ENCODE measurements around the gene CROCC2. TPM values are rescaled to one million over a fixed set of nuclear protein-coding genes. Genes with fewer than 3 reads are reported as not detected.

CROCC2 gene
- polyA plus RNA-seq, 2 of the 4 experiments (the other 2 are of a cell fraction): not detected

GRCh38 chr2:240991378-240992263 lies 85.5 kb downstream of the CROCC2 start:
- CTCF ChIA-PET: interaction anchor here (1.6 to 4.2 kb wide), 3 partner anchors 8 to 78 kb away, joined by 4 to 39 read pairs (median 7); no protein-coding TSS in a partner anchor
- peak; percentile 49 to 70 for DNase-seq (ENCODE audit: low read depth in 1 of 2, low spot score in 1 of 2)
- Histone ChIP-seq H3K27ac (peak overlapping the region; percentile 61 to 75; a peak in 5 of 6 replicates), H3K4me3 (no peak overlapping the region), H3K4me2 (peak overlapping the region; percentile 57), H3K4me1 (peaks cover 24% of the 10 kb centered on the region), H3K9me3 (no peaks in the 10 kb centered on the region)
- TF ChIP-seq CEBPB (IDR thresholded peaks at IDR 0.05) (no peak), FOSL2 (IDR thresholded peaks at IDR 0.05) (peak; percentile 28; the same call in 1 of the 2 replicates), FOSL2 (CRISPR knock-in tag; IDR thresholded peaks at IDR 0.05) (peak; percentile 77)
- POLR2A ChIA-PET: no interaction called here
- no peak for FAIRE-seq
- 45% methylated on average over 26 of the region's 33 CpGs for WGBS (ENCODE audit: missing lambda C conversion rate)
- ATAC-seq: peak; percentile 28 to 51

GRCh38 chr2:240992572-240993291 lies 86.6 kb downstream of the CROCC2 start:
- ChIA-PET CTCF (interaction anchor here (1.0 to 4.2 kb wide), 3 partner anchors 9 to 141 kb away, joined by 3 to 39 read pairs (median 7); no protein-coding TSS in a partner anchor), POLR2A (no interaction called here)
- H3K4me3 ChIP-seq: no peak overlapping the region
- H3K4me1 ChIP-seq: peaks cover 15% of the 10 kb centered on the region
- 91% methylated on average over 17 of the region's 20 CpGs for WGBS (ENCODE audit: missing lambda C conversion rate)
- DNase-seq (ENCODE audit: low read depth in 1 of 2, low spot score in 1 of 2): no peak
- H3K27ac ChIP-seq: peak overlapping the region; percentile 61 to 75; a peak in 5 of 6 replicates
- no peaks in the 10 kb centered on the region for H3K9me3 ChIP-seq
- H3K4me2 ChIP-seq: no peak overlapping the region
- no peak for ATAC-seq
- TF ChIP-seq JUN (IDR thresholded peaks at IDR 0.05) (no peak), SMC3 (IDR thresholded peaks at IDR 0.05) (no peak), FOXS1 (CRISPR knock-in tag; IDR thresholded peaks at IDR 0.05) (no peak), RAD21 (conservative IDR thresholded peaks at IDR 0.05 in 1 of 2, IDR thresholded peaks at IDR 0.05 in 1 of 2) (no peak), E2F6 (IDR thresholded peaks at IDR 0.05; ENCODE audit: borderline replicate concordance, low read depth) (no peak), RNF2 (IDR thresholded peaks at IDR 0.05; ENCODE audit: borderline replicate concordance, low read depth) (no peak), RARB (CRISPR knock-in tag; IDR thresholded peaks at IDR 0.05) (no peak), POLR2A (IDR thresholded peaks at IDR 0.05; ENCODE audit: low read length) (no peak), CHD4 (IDR thresholded peaks at IDR 0.05; ENCODE audit: borderline replicate concordance) (no peak), FOSB (CRISPR knock-in tag; IDR thresholded peaks at IDR 0.05) (no peak), ESRRA (IDR thresholded peaks at IDR 0.05; ENCODE audit: borderline replicate concordance, low read length) (no peak), POLR2AphosphoS2 (conservative IDR thresholded peaks at IDR 0.05; ENCODE audit: low read length) (no peak), MAZ (IDR thresholded peaks at IDR 0.05; ENCODE audit: borderline replicate concordance, low read depth, low read length) (no peak), CEBPB (IDR thresholded peaks at IDR 0.05) (no peak), ZC3H11A (IDR thresholded peaks at IDR 0.05) (no peak), EHMT2 (IDR thresholded peaks at IDR 0.05; ENCODE audit: low read depth) (no peak), ZNF302 (CRISPR knock-in tag; IDR thresholded peaks at IDR 0.05) (no peak), MAFK (IDR thresholded peaks at IDR 0.05; ENCODE audit: partially characterized antibody) (no peak)
- no peak for FAIRE-seq

GRCh38 chr2:240993446-240994170 lies 87.5 kb downstream of the CROCC2 start:
- no peak for FAIRE-seq
- no peaks in the 10 kb centered on the region for H3K9me3 ChIP-seq
- H3K4me3 ChIP-seq: no peak overlapping the region
- 85% methylated on average over 4 of the region's 19 CpGs for WGBS (ENCODE audit: missing lambda C conversion rate)
- no peak overlapping the region for H3K4me2 ChIP-seq
- no peak for DNase-seq (ENCODE audit: low read depth in 1 of 2, low spot score in 1 of 2)
- peaks cover 16% of the 10 kb centered on the region for H3K4me1 ChIP-seq
- no peak overlapping the region for H3K27ac ChIP-seq
- no peak for ATAC-seq
- ChIA-PET POLR2A (no interaction called here), CTCF (interaction anchor here (1.0 to 3.0 kb wide), 3 partner anchors 10 to 142 kb away, joined by 3 to 11 read pairs (median 5); no protein-coding TSS in a partner anchor)
- TF ChIP-seq ZNF302 (CRISPR knock-in tag; IDR thresholded peaks at IDR 0.05) (no peak), FOSB (CRISPR knock-in tag; IDR thresholded peaks at IDR 0.05) (no peak), PHF8 (IDR thresholded peaks at IDR 0.05; ENCODE audit: borderline replicate concordance, low read depth) (no peak), POLR2A (IDR thresholded peaks at IDR 0.05; ENCODE audit: low read length) (no peak), ELK1 (IDR thresholded peaks at IDR 0.05; ENCODE audit: low read depth, low read length) (no peak), HMGXB4 (CRISPR knock-in tag; IDR thresholded peaks at IDR 0.05; ENCODE audit: borderline replicate concordance) (no peak), RNF2 (IDR thresholded peaks at IDR 0.05; ENCODE audit: borderline replicate concordance, low read depth) (no peak), HOXB5 (CRISPR knock-in tag; IDR thresholded peaks at IDR 0.05) (no peak), KDM5A (IDR thresholded peaks at IDR 0.05) (no peak), TFCP2L1 (CRISPR knock-in tag; IDR thresholded peaks at IDR 0.05) (no peak), EHF (CRISPR knock-in tag; IDR thresholded peaks at IDR 0.05) (no peak)
